SU-DHL-6 (cell line): Measurements from ENCODE around the gene NT5DC1.

Experiments
- CTCF ChIP-seq: fragments of 200-600 bp; sonication (generic); IDR thresholded peaks from one replicate; pipeline ENCODE4 v1.5.1; 2017; ENCODE audit warnings: antibody characterized with exemption, mild to moderate bottlenecking, low read length, moderate library complexity; ENCODE audit not compliant: insufficient read depth, poor library complexity, severe bottlenecking
- EZH2phosphoT487 ChIP-seq: fragments of 200-600 bp; sonication (generic), shearing (Covaris generic); conservative IDR thresholded peaks from 2 replicates; pipeline ENCODE4 v1.6.1; 2018; ENCODE audit warnings: mild to moderate bottlenecking, antibody characterized with exemption, low read length, moderate library complexity, mixed read lengths

GRCh38 chr6:116208056-116208785 lies 107.6 kb downstream of the NT5DC1 start:
- TF ChIP-seq CTCF (no peak), EZH2phosphoT487 (no peak)
